ENCODE data around the gene TNK2.
"Not testable (repeated sequence)": the region's sequence is repeated elsewhere in the genome, so short reads cannot be mapped to it uniquely, and the experiment has no call there.

Gene TNK2

DNA sequence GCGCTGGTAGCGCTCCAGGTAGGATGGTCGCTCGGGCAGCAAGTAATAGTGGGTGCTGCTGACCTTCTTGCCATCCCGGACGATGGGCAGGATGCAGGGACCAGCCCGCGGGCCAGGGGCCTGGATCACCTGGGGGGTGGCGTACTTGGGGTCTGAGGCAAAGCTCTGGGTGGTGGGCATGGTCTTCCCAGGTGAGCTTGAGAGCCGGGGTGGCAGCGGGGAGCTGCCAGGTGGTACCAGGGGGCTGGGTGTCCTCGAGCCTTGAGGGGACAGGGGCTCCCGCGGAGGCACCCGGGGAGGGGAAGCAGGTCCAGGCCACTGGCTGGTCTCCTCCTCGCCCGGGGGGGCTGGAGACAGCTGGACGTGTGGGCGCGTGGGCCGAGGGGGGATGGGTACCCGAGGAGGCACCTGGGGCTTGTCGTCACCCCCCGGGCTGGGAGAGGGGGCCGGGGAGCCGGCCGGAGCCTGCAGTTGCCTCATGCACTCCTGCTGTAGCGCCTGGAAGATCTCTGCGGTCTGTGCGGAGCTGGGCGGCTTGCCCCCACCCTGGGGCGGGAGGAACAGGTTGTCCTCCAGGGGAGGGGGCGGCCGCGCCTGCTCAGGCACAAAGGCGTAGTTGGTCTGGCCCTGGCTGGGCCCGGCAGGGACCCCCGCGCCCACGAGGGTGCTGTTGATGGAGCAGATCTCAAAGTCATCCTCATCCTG is 40.6 kb downstream of the TNK2 start:
- DNase-seq: no peak

DNA sequence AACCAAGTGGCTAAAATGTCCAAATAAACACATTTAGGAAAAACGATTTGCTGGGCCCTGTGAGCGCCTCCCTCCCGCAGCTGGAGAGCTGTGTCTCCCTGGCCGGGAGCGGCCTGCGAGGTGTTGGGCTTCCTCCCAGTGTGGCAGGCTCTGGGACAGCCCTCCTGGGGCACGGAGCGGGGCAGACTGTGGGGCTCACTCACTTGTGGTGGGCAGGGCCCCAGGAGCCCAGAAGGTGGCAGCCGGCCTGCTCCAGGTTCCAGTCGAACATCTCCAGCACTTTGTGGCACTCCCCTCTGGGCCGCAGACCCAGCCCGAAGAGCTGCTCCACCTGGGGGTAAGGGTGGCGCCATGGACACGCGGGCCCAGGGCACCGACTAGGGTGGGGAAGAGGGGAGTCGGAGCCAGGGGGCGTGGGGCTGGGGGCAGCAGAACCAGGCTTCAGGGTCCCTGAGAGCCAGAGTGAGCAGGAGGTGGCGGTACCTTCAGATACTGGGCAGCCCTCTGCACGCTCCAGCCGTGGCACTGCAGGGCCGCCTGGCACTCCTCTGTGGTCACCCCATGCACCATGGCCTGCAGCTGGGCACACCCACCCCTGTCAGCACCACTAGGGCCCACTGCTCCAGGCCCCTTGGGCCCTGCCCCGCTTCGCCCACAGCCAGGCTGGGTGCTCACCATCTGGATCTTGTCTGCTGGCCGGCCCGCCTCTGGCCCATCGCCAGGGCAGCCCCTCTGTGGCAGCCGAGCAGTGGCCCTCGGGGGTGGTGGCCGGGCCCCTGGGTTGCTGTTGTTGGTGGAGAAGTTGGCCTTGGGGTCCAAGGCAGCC is 41.5 kb downstream of the TNK2 start:
- no peak for DNase-seq

DNA sequence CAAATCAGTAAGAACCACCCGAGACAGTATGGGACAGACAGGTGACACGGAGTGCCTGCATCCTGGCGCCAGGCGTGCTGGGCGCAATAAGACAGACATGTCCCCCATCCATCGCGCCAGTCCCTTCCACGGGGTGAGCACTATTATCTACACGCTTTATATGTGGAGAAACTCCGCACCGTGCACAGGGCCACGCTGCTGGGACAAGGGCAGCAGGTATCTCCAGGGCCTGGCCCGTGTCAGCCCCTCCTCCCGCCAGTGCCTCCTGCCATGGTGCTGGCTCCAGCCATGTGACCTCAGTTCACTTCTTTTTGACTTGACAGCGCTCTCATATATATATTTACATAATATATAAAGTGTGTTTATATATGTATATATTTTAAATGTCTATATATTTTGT is 42.6 kb downstream of the TNK2 start:
- DNase-seq: no peak

DNA sequence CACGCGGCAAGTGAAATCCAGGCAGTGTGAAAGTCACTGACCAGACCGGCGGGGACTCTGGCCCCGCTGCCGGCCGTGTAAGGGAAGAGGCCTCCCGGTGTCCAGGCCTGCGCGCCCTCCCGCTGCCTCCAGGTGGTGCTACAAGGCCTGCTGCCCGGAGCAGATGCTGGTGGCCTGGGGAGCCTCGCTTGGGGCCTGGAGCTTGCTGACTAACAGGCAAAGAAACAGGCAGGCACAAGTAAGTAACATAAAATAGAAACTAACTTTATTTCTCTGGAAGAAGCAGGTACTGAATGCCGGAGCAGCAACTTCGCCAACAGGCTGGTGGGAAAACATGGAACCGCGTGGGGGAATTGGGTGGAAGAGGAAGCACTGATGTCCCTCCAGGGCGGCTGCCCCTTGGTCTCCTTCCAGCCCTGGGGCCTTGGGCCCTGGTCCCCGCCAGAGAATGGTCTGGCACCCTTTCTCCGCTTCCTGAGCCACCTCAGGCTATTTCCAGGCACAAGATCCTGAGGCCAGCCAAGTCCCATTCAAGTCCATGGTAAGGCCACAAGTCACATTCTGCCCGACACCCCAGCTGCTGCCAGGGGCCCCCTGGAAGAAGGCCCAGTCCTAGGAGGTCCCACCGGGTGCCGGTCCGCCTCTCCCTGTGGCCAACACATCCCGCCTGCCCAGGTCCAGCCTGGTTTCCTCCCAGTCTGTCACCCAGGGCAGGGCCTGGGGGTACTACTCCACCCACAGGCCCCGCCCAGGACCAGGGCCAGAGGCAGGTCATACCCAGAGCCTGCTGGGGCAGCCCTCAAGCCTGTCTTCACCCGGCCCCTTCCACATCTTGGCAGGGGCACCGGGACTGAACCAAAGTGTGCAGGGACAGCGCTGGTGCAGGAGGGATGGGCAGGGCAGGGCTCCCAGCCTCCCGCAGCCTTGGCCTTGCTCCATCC is 45.0 kb downstream of the TNK2 start:
- peak; percentile 53 for DNase-seq

DNA sequence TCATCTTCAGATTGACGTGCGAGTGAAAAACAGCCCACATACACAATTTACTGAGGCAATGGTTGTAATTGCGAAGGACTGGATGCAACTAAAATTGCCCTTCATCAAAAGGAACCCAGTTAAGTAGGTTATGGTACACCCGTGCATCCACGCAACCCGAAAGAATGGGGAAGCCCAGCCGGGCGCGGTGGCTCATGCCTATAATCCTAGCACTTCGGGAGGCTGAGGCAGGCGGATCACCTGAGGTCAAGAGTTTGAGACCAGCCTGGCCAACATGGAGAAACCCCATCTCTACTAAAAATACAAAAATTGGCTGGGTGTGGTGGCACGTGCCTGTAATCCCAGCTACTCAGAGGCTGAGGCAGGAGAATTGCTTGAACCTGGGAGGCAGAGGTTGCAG is 46.0 kb downstream of the TNK2 start:
- DNase-seq: not testable (repeated sequence)

DNA sequence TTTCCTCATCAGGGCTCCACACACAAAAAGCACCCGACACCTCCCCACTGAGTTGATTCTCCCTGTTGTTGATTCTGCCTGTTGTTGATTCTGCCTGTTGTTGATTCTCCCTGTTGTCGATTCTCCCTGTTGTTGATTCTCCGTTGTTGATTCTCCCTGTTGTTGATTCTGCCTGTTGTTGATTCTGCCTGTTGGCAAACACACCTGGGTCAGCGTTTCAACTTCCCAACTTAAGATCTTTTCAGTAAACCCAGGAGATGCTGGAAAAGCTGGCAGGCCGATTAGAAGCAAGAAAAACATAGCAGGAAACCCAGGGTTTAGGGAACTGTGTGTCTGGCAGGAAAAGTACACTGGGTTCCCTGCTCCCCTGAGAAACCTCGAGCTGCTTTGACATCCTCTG is 47.9 kb downstream of the TNK2 start:
- DNase-seq: no peak

DNA sequence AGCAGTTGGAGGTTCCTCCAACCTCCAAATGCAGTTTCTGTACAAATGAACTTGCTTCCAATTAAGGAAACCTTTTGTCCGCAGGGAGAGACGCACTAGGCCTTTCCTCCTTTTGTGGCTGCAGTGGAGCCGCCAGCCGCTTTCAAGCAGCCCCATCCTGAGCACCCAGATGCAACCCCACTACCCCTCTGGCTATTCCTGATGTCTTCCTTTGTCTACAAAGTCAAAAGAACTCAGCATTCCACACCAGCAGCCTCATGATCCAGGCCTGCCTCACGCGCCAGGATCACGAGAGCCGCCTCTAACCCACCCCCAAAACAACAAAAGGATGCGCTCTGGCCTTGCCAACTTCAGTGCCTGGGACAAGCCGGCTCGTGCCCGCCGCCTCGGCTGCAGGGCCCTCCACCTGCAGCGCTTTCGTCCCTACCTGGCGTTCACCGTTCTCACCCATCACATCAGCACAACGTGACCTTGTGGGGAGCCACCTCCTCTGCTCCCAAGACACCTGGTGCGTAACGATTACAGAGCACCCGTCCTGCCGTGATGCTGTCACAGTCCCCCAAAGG is 48.4 kb downstream of the TNK2 start:
- DNase-seq: no peak

DNA sequence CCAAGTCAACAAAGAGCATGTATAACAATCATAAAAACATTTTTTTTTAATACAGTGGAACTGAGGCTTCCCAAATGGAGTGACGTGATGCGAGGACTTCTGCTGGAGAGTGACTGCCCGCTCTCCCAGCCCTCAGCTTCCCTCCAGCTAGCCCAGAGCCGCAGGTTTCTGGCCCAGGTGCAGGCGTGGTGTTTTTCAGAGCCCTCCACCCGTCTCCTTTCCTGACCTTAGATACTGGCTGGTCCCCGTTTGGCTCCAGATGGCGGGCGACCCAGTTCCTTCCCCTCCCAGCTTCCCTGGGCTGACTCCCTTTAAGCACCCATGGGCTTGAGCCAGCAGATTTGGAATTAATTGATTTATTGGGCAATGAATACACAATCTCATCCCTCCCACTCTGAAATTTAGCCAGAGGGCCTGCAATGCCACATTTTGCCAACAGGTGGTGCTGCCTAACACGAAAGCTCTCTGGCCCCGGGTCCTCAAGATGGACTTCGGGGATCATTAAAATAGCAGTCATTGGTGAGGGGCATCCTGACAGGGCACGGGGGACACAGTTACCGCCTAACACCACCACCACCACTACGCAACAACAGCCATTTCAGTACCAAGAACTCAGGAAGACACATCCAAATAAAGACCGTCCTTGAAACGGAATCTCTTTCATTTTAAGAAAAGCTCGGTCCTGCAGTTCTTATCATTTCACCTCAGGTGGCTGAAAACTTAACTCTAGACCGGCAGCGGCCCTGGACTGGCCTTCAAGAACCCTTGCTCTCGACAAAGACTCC is 49.1 kb downstream of the TNK2 start:
- DNase-seq: peak; percentile 78

DNA sequence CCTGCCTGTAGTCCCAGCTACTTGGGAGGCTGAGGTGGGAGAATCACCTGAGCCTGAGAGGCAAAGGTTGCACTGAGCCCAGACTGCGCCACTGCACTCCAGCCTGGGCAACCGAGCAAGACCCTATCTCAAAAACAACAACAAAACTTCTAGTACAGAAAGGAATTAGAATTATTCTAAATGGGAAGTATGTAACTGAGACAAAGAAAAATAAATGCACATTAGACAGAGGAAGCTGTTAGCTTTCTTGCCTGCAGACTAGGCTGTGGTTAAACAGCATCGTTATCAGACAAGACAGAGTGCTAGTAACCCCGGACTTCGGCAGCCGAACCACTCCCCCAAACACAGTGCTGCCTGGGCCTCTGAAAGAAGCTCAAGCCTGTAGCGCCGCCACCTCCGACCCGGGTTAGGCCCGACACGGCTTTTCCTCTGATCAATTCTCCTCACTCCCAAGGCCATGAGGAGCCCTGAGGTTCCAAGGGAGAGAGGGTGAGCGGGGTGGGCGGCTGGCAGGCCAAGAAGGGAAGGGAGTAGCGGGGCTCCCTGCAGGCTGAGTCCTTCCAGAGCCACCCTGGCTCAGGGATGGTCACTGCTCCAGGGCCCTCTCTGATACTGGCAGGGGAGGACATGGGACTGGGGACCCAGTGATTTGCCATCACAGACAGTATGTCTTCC is 51.8 kb downstream of the TNK2 start:
- DNase-seq: no peak

DNA sequence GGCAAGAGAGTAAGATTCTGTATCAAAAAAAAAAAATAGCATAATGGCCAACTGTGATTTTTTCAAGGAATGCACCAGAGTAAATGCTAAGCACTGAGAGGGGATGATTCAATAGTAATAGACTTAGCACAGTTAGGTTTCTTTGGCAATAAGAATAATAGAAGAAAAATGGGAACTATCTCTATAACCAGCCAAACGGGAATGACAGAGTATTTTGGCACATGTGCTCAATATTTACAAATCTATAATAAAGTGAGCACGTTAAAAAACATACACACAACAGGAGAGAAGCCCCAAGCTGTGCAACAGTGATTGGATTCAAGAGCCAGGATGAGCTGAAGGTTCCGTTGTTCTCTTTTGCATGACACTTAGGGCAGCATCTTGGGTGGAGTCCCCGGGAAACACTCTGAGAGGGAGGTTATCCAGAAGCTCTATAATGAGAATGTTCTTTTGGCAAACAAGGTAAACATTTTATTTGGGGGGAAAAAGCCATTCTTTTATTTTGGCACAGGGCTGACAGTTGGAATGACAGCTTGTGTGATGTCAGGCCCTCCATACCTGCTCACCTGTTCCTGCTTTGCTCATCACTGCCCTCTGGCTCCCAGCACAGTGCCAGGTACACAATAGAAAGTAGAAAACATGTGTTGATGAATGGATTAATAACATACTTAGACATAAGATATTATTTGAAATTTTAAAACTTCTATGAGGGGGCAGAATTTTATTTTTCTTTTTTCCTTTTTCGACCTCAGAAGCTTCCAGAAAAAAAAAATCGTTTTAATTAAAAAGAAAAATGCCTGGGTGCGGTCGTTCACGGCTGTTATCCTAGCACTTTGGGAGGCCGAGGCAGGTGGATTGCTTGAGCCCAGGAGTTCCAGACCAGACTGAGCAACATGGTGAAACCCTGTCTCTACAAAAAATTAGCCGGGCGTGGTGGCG is 52.6 kb downstream of the TNK2 start:
- DNase-seq: no peak

DNA sequence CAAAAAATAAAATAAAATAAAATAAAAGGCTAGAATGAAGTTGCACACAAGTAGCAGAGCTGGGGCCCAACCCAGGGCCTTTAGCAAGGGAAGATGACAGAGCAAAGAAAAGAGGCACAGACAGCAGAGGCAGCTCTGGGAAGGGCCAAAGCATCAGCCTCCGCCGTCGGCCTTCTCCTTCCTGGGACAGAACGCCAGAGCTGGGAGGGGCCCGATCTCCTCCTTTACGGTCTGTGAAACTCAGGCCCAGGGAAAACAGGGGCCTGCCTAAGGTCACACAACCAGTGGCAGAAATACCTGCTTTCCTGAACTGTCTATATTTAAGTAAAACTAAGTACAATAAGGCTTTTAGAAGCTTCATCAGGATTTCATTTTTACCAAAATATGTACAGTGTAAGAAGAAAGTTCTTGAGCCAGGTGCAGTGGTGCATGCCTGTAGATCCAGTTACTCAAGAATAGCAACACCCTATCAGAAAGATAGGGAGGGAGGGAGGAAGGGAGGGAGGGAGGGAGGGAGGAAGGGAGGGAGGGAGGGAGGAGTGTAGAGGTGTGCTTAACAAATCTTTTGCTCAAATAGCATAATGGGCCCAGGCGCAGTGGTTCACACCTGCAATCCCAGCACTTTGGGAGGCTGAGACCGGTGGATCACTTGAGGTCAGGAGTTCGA is 53.6 kb downstream of the TNK2 start:
- DNase-seq: no peak

DNA sequence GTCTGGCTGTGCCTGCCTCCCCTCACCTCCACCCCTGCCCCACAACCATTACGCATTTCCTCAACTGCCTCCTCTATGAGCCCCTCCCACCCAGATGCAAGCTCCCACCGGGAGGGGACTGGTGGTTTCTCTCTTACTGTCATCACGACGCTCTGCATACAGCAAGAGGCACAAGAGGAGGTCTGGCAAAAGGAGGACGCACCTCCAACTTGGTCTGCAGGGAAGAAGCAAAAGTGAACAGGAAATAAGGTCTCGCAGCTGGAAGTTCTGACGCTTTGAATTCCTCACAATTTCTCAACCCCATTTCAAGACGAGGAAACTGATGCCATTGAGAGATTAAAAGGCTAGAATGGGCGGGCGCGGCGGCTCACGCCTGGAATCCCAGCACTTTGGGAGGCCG is 54.4 kb downstream of the TNK2 start:
- DNase-seq: no peak

DNA sequence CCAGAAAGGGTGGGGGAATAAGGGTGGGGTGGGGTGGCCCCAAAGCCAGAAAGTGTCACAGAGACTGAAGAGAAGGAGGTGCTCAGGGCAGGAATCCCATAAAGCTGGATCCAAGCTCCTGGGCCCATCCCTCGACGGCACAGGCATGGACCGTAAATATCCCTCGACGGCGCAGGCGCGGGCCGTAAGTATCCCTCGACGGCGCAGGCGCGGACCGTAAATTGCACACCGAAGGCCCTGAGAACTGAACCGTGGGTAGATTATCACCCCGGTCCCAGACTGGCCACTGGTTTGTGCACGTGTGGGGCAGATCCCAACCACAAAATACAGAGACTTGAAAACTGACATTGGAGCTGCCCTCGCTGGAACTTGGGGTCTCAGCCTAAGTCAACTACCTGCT is 55.3 kb downstream of the TNK2 start:
- no peak for DNase-seq

DNA sequence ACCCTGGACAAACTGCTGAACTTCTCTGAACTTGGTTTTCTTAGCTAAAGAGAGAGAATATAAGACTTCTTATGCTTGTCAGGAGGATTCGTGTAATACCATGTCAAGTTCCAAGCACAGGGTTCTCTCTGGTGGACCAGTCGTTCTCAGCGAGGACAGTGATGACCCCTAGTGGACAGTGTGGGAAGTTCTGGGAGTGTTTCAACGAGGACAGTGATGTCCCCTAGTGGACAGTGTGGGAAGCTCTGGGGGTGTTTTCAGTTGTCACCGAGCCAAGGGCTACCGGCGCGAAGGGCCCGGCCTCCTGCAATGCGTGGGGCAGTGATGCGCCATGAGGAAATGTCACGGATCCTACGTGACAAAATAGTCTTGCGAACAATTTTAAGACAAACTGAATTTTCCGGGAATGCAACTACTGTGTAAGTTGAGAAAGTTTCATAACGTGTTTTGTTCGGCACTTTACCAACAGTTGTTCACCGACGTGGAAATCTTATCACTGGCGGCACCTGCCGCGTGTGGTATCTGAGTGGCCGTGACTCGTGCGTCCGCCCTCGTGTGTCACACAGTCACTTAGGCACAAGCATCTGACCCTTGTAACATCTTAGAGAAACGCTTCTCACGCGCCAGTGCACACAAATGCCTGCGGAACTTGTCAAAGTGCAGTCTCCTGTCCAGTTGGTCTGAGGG is 57.4 kb downstream of the TNK2 start:
- peak; percentile 98 for DNase-seq

DNA sequence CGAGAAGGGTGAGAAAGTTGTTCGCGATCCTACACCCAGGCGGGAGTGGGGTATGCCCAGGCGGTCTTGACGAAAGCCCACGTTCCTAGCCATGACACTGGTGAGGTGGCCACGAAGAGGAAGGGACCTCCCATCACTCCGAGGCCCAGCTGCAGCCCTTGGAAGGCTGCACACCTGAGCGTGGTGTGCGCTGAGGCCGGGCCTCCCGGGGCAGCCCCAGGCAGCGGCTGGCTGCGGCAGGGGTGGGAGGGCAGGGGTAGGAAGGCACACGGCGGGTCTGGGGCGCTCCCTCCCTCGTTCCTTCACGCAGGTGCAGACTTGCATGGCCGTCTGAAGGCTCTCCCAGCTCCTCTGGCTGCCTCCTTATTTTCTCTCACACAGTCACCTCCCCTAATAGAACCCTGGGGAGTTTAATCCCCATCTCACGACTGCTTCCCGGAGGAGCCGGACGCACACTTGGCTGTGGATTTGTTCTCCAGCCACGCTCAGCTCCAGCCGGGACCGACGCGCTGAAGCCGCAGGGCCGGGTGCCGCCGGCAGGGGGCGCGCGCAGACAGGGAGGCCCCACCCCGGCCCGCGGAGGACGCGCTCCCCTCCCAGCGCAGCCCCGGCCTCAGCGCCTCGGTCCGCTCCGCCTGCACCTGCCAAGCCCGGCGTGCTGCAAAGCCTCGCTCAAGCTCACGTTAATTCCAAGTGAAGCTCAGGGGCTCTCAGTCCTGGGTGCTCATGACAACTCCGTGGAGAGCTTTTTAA is 58.9 kb downstream of the TNK2 start:
- peak; percentile 37 for DNase-seq

DNA sequence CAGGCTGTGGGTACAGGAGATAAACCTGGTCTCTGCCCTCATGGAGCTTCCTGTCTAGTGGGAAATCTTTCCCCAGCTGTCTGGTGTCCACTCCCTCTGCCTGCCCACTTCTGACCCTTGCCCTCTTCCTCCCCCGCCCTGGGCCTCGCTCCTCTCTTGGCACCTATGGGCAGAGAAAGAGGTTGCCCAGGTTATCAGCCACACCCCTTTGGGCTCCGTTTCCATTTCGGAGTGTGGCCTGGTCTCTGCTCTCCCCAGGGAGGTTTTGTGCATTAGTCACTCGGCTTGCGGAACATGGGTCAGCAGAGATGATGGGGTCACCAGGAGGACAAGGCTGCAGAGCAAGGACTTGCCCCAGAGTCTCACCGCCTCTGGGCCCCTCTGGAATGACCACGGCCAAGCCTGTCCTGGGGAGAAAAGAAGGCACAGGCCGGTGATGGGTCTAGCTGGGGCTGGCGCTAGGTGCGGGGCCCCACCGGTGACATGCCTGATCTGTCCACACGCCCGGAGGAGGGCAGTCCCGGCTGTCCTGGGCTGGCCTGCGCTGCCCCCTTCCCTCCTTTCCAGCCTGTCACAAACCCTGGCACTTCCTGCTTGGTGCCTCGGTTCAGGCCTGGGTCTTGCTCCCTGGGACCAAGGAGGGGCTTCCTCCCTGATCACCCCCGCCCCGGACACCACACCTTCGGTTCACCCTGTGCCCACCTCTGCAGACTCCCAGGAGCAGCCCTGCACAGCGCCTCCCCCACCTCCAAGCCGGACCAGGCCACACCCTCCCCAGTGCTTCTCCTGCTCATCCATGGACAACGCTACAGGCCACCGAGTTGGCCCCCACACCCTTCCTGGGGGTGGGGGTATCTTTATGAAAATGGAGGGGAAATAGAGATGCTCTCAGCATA is 61.0 kb downstream of the TNK2 start:
- DNase-seq: no peak

DNA sequence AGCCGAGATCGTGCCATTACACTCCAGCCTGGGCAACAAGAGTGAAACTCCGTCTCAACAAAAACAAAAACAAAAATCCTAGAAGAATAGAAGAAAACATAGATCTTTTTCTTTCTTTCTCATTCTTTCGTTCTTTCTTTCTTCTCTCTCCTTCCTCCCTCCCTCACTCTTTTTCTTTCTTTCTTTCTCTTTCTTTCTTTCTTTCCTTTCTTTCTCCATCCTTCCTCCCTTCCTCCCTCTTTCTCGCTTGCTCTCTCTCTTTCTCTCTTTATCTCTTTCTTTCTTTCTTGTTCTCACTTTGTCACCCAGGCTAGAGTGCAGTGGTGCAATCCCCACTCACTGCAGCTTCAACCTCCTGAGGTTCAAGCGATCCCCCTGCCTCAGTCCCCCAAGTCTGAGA is 62.9 kb downstream of the TNK2 start:
- no peak for DNase-seq

Data from NCI-H2107 (cell line).